ENCODE results near the gene RBM8A. TPM values are rescaled to one million over a fixed set of nuclear protein-coding genes. Genes with fewer than 3 reads are reported as not detected.

Gene RBM8A
- total RNA-seq (2014; rRNA removed) (459 and 482 TPM in 2 replicates), Bru-seq, nascent RNA (percentile 98 among the genes with signal in this experiment), BruChase-seq, experiment 1, labeled RNA remaining after a 6-hour chase (percentile 99 among the genes with signal in this experiment), BruChase-seq, experiment 2, labeled RNA remaining after a 2-hour chase (percentile 99 among the genes with signal in this experiment)
- long read RNA-seq, full-length matches to known transcripts = 151 of 327 reads
- long read RNA-seq, partial matches to known transcripts = 77 of 327 reads
- long read RNA-seq, other reads (novel, unspliced or antisense) = 99 of 327 reads

DNA sequence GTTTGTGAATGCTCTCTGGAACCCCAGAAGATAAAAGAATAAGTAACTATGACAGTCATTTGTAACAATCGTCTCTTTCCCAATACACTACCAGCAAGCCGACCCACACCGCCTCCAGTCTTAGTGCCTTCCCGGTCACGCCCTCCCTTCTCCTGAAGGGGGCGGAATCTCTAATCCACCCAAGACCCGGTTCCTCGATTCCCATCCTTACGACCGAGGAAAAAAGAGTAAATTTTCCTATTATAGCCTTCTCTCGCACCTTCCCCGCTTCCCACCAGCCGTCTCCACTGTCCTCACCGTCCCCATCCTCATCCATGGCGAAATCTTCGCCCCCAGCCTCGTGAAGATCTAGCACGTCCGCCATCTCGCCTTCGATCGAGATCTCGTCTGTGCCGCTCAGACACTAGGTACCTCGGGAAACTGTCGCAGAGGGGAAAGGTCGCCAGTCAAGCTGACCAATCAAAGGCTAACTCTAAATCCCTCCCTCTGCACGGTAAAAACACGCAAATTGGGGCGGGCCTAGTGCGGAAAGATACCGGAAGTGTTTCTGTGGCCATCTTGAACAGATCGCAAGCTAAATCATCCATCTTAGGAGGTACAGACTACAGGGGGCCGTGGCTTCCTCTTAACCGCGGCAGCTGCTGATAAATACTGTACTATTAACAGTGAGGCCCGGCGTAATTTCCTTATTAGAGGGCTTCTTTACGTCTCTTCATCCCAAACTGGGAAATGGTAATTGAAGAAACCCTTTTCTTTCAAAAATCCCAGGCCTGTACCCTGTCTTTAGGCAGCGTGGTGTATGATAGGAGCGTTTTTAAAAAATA lies at the start of gene RBM8A:
Gene RBM8A, minus strand, starts transcription at position 422 of the 824 bp plus-strand sequence. Its CDS starts 58 bp downstream, at position 364.
- DNase-seq (peak; percentile 99), ATAC-seq (peak; percentile 99)
- ChIA-PET CTCF (interaction anchor here (1.0 to 1.4 kb wide), 2 partner anchors 31 to 35 kb away, joined by 6 to 8 read pairs; partner anchors contain the start of gene LIX1L), POLR2A (ENCODE audit: unreplicated experiment) (interaction anchor here (0.6 to 1.3 kb wide), 8 partner anchors 16 to 207 kb away, joined by 3 to 12 read pairs (median 6); partner anchors contain the start of genes ANKRD34A, LIX1L, PIAS3 and POLR3GL)
- Histone ChIP-seq H3K4me3 (ENCODE audit: low read length) (peak within 1 kb of the TSS; percentile 75), H3K9me2 (replicated peaks; ENCODE audit: low read length) (no peaks in the 10 kb centered on the region), H3K9ac (ENCODE audit: low read length) (peak within 1 kb of the TSS; percentile 97), H3K36me3 (ENCODE audit: low read depth, low read length) (peaks cover 15% of the 10 kb centered on the region), H3K9me3 (ENCODE audit: low read length) (no peaks in the 10 kb centered on the region), H4K20me1 (ENCODE audit: low read length) (peaks cover 7% of the 10 kb centered on the region; the same call in 1 of the 2 replicates), H3K79me2 (ENCODE audit: low read length) (peaks cover 23% of the 10 kb centered on the region), H3K27ac (ENCODE audit: low read length) (peak within 1 kb of the TSS; percentile 83), H3K27me3 (ENCODE audit: low read length) (no peaks in the 10 kb centered on the region), H2AFZ (ENCODE audit: low read length) (peak within 1 kb of the TSS; percentile 80), H3K4me1 (ENCODE audit: insufficient read depth, low read length) (peaks cover 13% of the 10 kb centered on the region), H3F3A (ENCODE audit: low read length, unreplicated experiment) (peaks cover 3% of the 10 kb centered on the region), H3K4me2 (ENCODE audit: low read length) (peak within 1 kb of the TSS; percentile 94)
- intact Hi-C loops (cut with micrococcal nuclease) = loop anchor here (1.0 to 2.0 kb wide), 5 partner anchors 8 to 86 kb away; partner anchors contain the start of gene PIAS3
- TF ChIP-seq, protein P1, sequence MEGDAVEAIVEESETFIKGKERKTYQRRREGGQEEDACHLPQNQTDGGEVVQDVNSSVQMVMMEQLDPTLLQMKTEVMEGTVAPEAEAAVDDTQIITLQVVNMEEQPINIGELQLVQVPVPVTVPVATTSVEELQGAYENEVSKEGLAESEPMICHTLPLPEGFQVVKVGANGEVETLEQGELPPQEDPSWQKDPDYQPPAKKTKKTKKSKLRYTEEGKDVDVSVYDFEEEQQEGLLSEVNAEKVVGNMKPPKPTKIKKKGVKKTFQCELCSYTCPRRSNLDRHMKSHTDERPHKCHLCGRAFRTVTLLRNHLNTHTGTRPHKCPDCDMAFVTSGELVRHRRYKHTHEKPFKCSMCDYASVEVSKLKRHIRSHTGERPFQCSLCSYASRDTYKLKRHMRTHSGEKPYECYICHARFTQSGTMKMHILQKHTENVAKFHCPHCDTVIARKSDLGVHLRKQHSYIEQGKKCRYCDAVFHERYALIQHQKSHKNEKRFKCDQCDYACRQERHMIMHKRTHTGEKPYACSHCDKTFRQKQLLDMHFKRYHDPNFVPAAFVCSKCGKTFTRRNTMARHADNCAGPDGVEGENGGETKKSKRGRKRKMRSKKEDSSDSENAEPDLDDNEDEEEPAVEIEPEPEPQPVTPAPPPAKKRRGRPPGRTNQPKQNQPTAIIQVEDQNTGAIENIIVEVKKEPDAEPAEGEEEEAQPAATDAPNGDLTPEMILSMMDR (conservative IDR thresholded peaks at IDR 0.05; ENCODE audit: low read depth, low read length) = peak; percentile 81
- no peak for TF ChIP-seq EZH2 (IDR thresholded peaks at IDR 0.05; ENCODE audit: low read length, unreplicated experiment)
- BruUV-seq (replicated peaks) = no TSS peak

DNA sequence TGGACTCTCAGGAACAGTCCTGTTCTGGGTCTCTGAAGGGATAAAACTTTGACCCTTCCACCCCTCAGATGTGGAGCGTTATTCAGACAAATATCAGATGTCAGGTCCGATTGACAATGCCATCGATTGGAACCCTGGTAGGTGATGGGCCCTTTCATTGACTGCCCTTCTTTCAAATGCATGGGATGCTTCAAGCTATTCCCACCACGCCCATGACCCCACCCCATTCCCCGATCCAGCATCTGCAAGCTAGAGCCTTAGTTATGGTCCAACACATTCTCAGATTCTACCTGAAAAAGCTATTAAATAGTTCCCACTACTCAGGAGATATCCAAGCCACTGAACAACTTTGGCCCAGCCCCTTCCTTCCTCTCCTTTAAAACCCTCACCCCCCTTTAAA lies 49.7 kb upstream of the RBM8A start:
- ChIA-PET CTCF (interaction anchor here (0.6 to 3.0 kb wide), 4 partner anchors 19 to 86 kb away, joined by 3 to 34 read pairs (median 8); partner anchors contain the start of gene LIX1L), POLR2A (ENCODE audit: unreplicated experiment) (no interaction called here)
- intact Hi-C loops (cut with micrococcal nuclease) = loop anchor here (1.0 kb wide), 2 partner anchors 30 to 36 kb away; no protein-coding TSS in a partner anchor
- no peaks in the 10 kb centered on the region for H3K36me3 ChIP-seq (ENCODE audit: low read depth, low read length)
- H3K79me2 ChIP-seq (ENCODE audit: low read length) = no peaks in the 10 kb centered on the region
- ATAC-seq (no peak), DNase-seq (no peak)
- peak overlapping the region; percentile 75 for H2AFZ ChIP-seq (ENCODE audit: low read length)
- BruUV-seq (replicated peaks) = no TSS peak
- peak overlapping the region; percentile 60 for H3K4me2 ChIP-seq (ENCODE audit: low read length)
- no peak overlapping the region for H3K27ac ChIP-seq (ENCODE audit: low read length)
- H3K4me3 ChIP-seq (ENCODE audit: low read length) = no peak overlapping the region
- H3K4me1 ChIP-seq (ENCODE audit: insufficient read depth, low read length) = peaks cover 35% of the 10 kb centered on the region
- no peaks in the 10 kb centered on the region for H4K20me1 ChIP-seq (ENCODE audit: low read length)
- no peaks in the 10 kb centered on the region for H3K27me3 ChIP-seq (ENCODE audit: low read length)
- no peaks in the 10 kb centered on the region for H3K9me3 ChIP-seq (ENCODE audit: low read length)
- H3F3A ChIP-seq (ENCODE audit: low read length, unreplicated experiment) = no peaks in the 10 kb centered on the region
- H3K9ac ChIP-seq (ENCODE audit: low read length) = no peak overlapping the region
- TF ChIP-seq, protein P1 (conservative IDR thresholded peaks at IDR 0.05; ENCODE audit: low read depth, low read length) = no peak
- H3K9me2 ChIP-seq (replicated peaks; ENCODE audit: low read length) = no peaks in the 10 kb centered on the region

Data from PC-3 (cell line).